ENCODE data around the gene MRPL49.

GRCh38 chr11:65136515-65137096, 14.5 kb downstream of the MRPL49 start:
- TF ChIP-seq CTCF (IDR thresholded peaks at IDR 0.05) (no peak), REST (IDR thresholded peaks at IDR 0.05; ENCODE audit: insufficient read depth in 1 of 2, low read depth in 2 of 2, low read length in 1 of 2) (no peak)

Measured in Panc1 (cell line).